H1 (cell line): ENCODE results near the gene VIPR2. TPM values are rescaled to one million over a fixed set of nuclear protein-coding genes. Genes with fewer than 3 reads are reported as not detected.

Experiments
- polyA plus RNA-seq, 7 experiments: library from polyadenylated mRNA; depleted of rRNA in 3 of 7; stranded (reverse) in 5 of 7; unstranded in 2 of 7; fragments of >200 nt in 5 of 7; fragments of 200-250 nt in 2 of 7; gene quantifications; 1 replicate in 5 of 7; 2 replicates in 1 of 7; 4 replicates in 1 of 7; pipeline versions ENCODE4 v1.2.1 to v1.2.3, GENCODE V29; 2011 to 2013; ENCODE audit warnings: missing spikeins in 2 of 7, mixed read lengths in 2 of 7
- total RNA-seq: library from RNA; stranded (reverse); fragmentation: NEBNext Ultra II Directional; extraction: Animal tissue kit (Norgen Biotek cat#: 25700); gene quantifications from 2 replicates; pipeline ENCODE4 v1.2.1, GENCODE V29; 2021
- TF ChIP-seq, protein P1 (sequence below): fragments of 300-600 bp; sonication (generic); IDR thresholded peaks from 2 replicates; pipeline ENCODE4 v1.7.1; 2012; ENCODE audit warnings: low read length, moderate library complexity, mild to moderate bottlenecking, inconsistent platforms; ENCODE audit not compliant: insufficient replicate concordance

VIPR2 gene
- total and polyA plus RNA-seq, 2 of the 8 experiments (the other 6 are each of a cell fraction or from before 2014, with no cell fraction given) = 2.4 to 6.3 TPM

DNA sequence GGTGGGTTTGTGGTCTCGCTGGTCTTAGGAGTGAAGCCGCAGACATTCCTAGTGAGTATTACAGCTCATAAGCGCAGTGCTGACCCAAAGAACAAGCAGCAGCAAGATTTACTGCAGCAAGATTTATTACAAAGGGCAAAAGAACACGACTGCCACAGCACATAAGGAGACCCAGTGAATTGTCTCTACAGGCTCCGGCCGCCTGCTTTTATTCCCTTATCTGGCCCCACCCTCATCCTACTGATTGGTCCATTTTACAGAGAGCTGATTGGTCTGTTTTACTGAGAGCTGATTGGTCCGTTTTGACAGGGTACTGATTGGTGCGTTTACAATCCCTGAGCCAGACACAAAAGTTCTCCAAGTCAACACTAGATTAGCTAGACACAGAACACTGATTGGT is 82.1 kb downstream of the VIPR2 start (continued):
- TF ChIP-seq, protein P1, sequence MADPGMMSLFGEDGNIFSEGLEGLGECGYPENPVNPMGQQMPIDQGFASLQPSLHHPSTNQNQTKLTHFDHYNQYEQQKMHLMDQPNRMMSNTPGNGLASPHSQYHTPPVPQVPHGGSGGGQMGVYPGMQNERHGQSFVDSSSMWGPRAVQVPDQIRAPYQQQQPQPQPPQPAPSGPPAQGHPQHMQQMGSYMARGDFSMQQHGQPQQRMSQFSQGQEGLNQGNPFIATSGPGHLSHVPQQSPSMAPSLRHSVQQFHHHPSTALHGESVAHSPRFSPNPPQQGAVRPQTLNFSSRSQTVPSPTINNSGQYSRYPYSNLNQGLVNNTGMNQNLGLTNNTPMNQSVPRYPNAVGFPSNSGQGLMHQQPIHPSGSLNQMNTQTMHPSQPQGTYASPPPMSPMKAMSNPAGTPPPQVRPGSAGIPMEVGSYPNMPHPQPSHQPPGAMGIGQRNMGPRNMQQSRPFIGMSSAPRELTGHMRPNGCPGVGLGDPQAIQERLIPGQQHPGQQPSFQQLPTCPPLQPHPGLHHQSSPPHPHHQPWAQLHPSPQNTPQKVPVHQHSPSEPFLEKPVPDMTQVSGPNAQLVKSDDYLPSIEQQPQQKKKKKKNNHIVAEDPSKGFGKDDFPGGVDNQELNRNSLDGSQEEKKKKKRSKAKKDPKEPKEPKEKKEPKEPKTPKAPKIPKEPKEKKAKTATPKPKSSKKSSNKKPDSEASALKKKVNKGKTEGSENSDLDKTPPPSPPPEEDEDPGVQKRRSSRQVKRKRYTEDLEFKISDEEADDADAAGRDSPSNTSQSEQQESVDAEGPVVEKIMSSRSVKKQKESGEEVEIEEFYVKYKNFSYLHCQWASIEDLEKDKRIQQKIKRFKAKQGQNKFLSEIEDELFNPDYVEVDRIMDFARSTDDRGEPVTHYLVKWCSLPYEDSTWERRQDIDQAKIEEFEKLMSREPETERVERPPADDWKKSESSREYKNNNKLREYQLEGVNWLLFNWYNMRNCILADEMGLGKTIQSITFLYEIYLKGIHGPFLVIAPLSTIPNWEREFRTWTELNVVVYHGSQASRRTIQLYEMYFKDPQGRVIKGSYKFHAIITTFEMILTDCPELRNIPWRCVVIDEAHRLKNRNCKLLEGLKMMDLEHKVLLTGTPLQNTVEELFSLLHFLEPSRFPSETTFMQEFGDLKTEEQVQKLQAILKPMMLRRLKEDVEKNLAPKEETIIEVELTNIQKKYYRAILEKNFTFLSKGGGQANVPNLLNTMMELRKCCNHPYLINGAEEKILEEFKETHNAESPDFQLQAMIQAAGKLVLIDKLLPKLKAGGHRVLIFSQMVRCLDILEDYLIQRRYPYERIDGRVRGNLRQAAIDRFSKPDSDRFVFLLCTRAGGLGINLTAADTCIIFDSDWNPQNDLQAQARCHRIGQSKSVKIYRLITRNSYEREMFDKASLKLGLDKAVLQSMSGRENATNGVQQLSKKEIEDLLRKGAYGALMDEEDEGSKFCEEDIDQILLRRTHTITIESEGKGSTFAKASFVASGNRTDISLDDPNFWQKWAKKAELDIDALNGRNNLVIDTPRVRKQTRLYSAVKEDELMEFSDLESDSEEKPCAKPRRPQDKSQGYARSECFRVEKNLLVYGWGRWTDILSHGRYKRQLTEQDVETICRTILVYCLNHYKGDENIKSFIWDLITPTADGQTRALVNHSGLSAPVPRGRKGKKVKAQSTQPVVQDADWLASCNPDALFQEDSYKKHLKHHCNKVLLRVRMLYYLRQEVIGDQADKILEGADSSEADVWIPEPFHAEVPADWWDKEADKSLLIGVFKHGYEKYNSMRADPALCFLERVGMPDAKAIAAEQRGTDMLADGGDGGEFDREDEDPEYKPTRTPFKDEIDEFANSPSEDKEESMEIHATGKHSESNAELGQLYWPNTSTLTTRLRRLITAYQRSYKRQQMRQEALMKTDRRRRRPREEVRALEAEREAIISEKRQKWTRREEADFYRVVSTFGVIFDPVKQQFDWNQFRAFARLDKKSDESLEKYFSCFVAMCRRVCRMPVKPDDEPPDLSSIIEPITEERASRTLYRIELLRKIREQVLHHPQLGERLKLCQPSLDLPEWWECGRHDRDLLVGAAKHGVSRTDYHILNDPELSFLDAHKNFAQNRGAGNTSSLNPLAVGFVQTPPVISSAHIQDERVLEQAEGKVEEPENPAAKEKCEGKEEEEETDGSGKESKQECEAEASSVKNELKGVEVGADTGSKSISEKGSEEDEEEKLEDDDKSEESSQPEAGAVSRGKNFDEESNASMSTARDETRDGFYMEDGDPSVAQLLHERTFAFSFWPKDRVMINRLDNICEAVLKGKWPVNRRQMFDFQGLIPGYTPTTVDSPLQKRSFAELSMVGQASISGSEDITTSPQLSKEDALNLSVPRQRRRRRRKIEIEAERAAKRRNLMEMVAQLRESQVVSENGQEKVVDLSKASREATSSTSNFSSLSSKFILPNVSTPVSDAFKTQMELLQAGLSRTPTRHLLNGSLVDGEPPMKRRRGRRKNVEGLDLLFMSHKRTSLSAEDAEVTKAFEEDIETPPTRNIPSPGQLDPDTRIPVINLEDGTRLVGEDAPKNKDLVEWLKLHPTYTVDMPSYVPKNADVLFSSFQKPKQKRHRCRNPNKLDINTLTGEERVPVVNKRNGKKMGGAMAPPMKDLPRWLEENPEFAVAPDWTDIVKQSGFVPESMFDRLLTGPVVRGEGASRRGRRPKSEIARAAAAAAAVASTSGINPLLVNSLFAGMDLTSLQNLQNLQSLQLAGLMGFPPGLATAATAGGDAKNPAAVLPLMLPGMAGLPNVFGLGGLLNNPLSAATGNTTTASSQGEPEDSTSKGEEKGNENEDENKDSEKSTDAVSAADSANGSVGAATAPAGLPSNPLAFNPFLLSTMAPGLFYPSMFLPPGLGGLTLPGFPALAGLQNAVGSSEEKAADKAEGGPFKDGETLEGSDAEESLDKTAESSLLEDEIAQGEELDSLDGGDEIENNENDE = no peak
